HG03175 (cell line): ENCODE results near the gene SHANK1.
"Not testable (repeated sequence)": the region's sequence is repeated elsewhere in the genome, so short reads cannot be mapped to it uniquely, and the experiment has no call there.

ENCODE experiments used
- ATAC-seq: cut with Tn5 transposase; IDR thresholded peaks from one replicate; pipeline ENCODE4 v1.9.1; 2021; ENCODE audit warnings: mild to moderate bottlenecking, moderate library complexity; ENCODE audit not compliant: unreplicated experiment

Gene SHANK1

GRCh38 chr19:50640368-50640767 is 79.2 kb downstream of the SHANK1 start:
- ATAC-seq, result no peak

GRCh38 chr19:50639121-50640112 is 80.2 kb downstream of the SHANK1 start, which contains the start of gene SYT3:
TSS of gene SYT3 (minus strand) at chr19:50639881. CDS start at chr19:50637411, 2,470 bp downstream.
- ATAC-seq, result no peak

DNA sequence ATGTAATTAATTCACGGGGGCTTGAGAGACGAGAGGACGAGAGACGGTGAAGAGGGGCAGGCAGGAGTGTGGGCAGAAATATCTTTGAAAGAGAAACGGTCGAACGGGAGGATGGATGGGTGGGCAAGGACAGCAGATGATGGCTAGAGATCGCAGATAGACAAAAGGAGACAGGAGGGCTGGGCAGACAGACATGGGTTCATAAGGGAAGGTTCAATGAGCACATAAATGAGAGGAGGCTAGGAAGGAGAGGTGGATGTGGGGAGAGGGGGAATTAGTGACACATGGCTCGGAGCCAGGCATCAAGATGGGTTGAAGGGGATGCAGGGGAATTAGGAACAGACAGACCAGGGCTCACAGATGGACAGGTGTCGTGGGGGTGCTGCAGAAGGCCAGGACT is 81.0 kb downstream of the SHANK1 start:
- ATAC-seq, result no peak

GRCh38 chr19:50636317-50637085 is 83.1 kb downstream of the SHANK1 start:
- ATAC-seq, result no peak

GRCh38 chr19:50633973-50634372 is 85.6 kb downstream of the SHANK1 start:
- no peak for ATAC-seq

GRCh38 chr19:50633359-50633758 is 86.2 kb downstream of the SHANK1 start:
- no peak for ATAC-seq

GRCh38 chr19:50632151-50632835 is 87.3 kb downstream of the SHANK1 start:
- no peak for ATAC-seq

DNA sequence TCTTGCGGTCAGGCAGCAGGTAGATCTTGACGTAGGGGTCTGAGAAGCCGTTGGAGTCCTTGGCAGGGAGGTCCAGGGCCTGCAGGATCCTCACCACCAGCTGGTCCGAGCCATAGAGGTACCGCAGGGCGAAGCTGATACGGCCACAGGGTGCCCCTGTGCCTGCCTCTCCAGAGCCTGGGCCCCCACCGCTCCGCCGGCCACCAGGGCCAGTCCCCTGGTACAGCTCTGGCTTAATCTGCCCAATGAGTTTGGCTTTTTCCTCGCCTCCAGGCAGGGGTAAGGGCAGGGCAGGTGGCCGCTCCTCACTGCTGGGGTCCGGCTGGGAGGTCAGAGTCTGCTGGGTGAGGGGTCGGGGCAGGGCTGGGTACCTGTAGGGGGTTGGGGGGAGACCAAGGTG is 89.8 kb downstream of the SHANK1 start:
- ATAC-seq, result no peak

DNA sequence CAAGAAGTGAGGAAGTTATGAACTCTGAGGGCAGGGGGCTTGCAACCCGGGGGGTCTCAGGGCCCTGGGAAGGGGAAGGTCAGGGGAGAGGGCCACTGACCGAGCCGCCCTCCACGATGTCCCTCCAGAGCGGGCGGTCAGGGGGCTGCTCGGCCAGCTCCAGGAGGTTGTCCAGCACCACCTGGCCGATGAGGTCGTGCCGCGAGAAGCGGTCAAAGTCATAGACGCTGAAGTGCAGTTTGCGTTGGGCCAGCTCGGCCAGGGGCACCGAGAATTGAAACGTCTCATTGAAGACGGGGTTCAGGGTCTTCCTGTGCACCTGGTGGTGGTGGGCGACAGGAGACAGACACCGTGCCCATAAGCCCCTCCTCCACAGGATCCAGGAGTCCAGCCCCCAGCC is 90.4 kb downstream of the SHANK1 start:
- no peak for ATAC-seq

DNA sequence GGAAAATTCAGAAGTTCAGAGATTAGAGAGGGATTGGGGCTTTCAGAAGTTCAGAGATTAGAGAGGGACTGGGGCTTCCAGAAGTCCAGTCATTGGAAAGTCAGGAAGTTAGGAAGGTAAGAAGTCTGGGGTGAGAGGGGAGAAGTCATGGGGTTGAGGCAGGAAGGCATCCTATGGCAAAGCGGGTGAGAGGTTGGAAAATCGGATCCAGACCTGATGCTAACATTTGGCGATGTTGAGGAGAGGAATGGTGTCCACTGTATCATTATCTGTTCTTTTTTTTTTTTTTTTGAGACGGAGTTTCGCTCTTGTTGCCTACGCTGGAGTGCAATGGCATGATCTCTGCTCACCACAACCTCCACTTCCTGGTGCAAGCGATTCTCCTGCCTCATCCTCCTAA is 91.1 kb downstream of the SHANK1 start:
- ATAC-seq, result no peak

DNA sequence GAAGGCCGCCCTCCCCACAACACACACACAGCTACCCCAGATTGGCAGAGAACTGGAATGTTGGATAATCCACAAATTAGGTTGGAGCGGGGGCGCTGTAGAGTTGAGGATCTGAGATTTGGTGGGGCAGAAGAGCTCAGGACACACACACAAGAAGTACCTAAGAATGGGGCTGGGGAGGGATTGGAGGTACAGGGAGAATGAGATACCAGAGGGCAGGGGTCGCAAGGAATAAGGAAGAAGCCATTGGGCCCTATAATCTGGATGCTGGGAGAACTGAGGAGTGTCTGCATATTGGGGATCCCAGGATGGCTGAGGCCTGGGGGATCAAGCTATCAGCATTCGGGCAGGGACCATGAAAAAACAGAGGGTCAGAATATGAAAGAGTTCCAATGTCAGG is 91.5 kb downstream of the SHANK1 start:
- no peak for ATAC-seq

- no peak for ATAC-seq
These were observed 92.8 kb downstream of the SHANK1 start for GRCh38 chr19:50626795-50627194.

DNA sequence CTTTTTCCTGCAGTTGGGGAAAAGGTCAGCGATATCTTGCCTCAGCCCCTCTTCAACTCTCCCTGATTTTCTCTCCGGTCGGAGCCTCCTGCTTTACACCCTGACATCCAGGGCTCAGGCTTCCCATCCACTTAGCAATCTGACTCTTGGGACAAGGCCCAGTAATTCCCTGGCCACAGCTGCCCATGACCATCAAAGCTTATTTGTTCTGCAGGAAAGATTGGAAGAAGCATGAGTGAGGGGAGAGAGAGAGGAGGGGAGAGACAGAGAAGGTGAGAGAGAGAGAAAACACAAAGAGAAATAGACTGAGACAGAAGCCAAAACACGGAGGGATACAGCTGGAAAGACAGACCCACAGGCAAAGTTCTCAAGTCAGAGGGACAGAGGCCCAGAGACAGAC is 93.6 kb downstream of the SHANK1 start:
- ATAC-seq, result no peak

DNA sequence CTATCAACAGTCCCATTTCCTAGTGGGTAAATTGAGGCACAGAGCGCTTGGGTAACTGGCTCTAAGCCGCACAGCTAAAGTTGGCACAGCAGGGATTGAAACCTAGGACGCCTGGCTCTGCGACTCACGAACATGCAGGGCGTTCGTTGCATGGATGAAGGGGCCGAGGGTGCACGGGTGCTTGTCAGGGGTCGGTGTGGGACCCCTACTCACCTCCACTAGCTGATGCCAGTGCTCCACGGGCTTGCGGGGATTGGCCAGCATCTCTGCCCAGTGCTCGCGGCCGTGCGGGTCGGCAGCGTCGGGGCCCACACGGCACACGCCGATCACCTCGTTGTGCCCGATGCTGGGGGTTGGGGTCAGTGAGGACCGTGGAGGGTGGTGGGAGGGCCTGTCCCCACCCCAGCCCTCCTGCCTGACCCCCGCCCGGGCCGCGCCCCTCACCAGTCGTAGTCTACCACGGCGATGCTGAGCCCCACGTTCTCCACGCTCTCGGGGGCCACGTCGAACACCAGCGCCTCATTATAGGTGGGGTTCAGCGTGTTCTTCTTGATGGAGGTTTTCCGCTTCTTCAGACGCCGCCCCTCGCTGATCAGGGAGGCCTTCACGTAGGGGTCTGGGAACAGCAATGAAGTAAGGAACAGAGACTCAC is 94.5 kb downstream of the SHANK1 start:
- no peak for ATAC-seq

DNA sequence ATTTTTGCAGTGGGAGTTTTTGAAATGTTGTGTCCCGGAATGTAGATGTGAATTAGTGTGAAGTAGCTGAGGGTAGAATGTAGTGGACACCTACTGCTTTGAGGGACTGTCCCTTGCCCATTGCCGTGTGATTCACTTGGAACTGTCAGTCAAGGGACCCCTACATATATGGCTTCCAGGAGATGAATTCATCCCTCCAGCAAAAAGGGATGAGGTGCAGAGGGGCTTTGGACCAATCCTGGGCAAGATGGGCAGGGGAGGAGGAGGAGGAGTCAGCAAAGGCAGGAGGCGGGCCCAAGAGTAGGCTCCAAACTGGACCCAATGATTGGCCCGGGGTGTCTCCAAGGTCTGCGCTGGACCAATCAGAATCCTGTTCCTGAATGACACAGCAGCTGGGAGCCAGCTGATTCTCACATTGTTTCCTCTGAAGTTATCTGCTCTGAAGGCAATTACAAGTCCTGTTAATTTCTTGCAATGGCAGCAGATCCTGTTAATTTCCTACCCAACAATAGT is 99.2 kb downstream of the SHANK1 start:
- ATAC-seq, result not testable (repeated sequence)

GRCh38 chr19:50619184-50619583 is 100.4 kb downstream of the SHANK1 start:
- ATAC-seq, result not testable (repeated sequence)

- not testable (repeated sequence) for ATAC-seq
These were observed 101.2 kb downstream of the SHANK1 start for GRCh38 chr19:50618379-50618778.

- not testable (repeated sequence) for ATAC-seq
These were observed 106.8 kb downstream of the SHANK1 start for GRCh38 chr19:50612504-50613404.
